A549 (cell line): ENCODE data around the gene CELF5. TPM values are rescaled to one million over a fixed set of nuclear protein-coding genes. Genes with fewer than 3 reads are reported as not detected.

Experiments
- ATAC-seq, 2 experiments: fragments of 200-7000 bp in 1 of 2; fragments of >200 bp in 1 of 2; cut with Nextera tagmentation in 1 of 2; cut with Tn5 transposase in 1 of 2; 3 replicates each; pipeline versions ENCODE4 v1.8.0 to v1.9.1; 2018 to 2020; ENCODE audit warnings: mild to moderate bottlenecking in 1 of 2, moderate library complexity in 1 of 2
- CTCF ChIA-PET: fragments of 300-600 bp; sonication (Branson Sonifier 250); formaldehyde crosslinking; extraction: SDS; loops from one replicate; lab custom pipeline; 2021; ENCODE audit warnings: antibody characterized with exemption, inconsistent platforms; lab: Yijun Ruan, JAX
- POLR2A ChIA-PET: fragments of 350-600 bp; formaldehyde crosslinking; extraction: SDS; loops from one replicate; lab custom pipeline; 2021; ENCODE audit warnings: antibody characterized with exemption, inconsistent platforms; lab: Yijun Ruan, JAX
- DNase-seq, 2 experiments: peaks; one replicate each; pipeline versions ENCODE4 v3.0.0 to v3.0.0-alpha.2; 2011 to 2016; ENCODE audit warnings: low read depth in 1 of 2, low spot score in 1 of 2
- FAIRE-seq: peaks from 2 replicates; lab custom pipeline; 2011; peaks lifted over from hg19 to GRCh38; lab: Jason Lieb, UNC
- H3K27ac ChIP-seq, 2 experiments: fragments of >200 bp; sonication (Bioruptor Twin); formaldehyde crosslinking; 3 replicates each; pipeline ENCODE4 v1.5.1; 2016 to 2017
- H3K4me1 ChIP-seq: fragments of >200 bp; sonication (Bioruptor Twin); formaldehyde crosslinking; 3 replicates; pipeline ENCODE4 v1.6.1; 2016
- H3K4me2 ChIP-seq: fragments of >200 bp; sonication (Bioruptor Twin); formaldehyde crosslinking; 3 replicates; pipeline ENCODE4 v1.6.1; 2016
- H3K4me3 ChIP-seq: fragments of >200 bp; sonication (Bioruptor Twin); formaldehyde crosslinking; 3 replicates; pipeline ENCODE4 v1.5.1; 2016
- H3K9me3 ChIP-seq: fragments of >200 bp; sonication (Bioruptor Twin); formaldehyde crosslinking; 3 replicates; pipeline ENCODE4 v1.6.1; 2016
- BCL3 ChIP-seq: fragments of >200 bp; sonication (Bioruptor Twin); formaldehyde crosslinking; IDR thresholded peaks from 3 replicates; pipeline ENCODE4 v1.6.1; 2016
- BHLHE40 ChIP-seq: IDR thresholded peaks from 2 replicates; pipeline ENCODE4 v1.6.1; 2012; ENCODE audit warnings: low read depth, low read length, inconsistent platforms
- CEBPB ChIP-seq, 2 experiments: fragments of >200 bp in 1 of 2; sonication (Bioruptor Twin) in 1 of 2; formaldehyde crosslinking in 1 of 2; IDR thresholded peaks; 2 replicates each; pipeline ENCODE4 v1.6.1; 2012 to 2016
- CTCF ChIP-seq: fragments of >200 bp; sonication (Bioruptor Twin); formaldehyde crosslinking; IDR thresholded peaks from 3 replicates; pipeline ENCODE4 v1.5.1; 2016
- E2F6 ChIP-seq: IDR thresholded peaks from 2 replicates; pipeline ENCODE4 v1.6.1; 2012; ENCODE audit warnings: low read depth, borderline replicate concordance
- EHF ChIP-seq: fragments of 250-450 bp; sonication (Bioruptor Pico); IDR thresholded peaks from 2 replicates; pipeline ENCODE4 v1.5.0; 2020; ENCODE audit warnings: mild to moderate bottlenecking
- EHMT2 ChIP-seq: fragments of 200-600 bp; sonication (generic); IDR thresholded peaks from 2 replicates; pipeline ENCODE4 v1.6.1; 2016; ENCODE audit warnings: antibody characterized with exemption, low read depth, mild to moderate bottlenecking, moderate library complexity
- EP300 ChIP-seq, 2 experiments: fragments of >200 bp; sonication (Bioruptor Twin); formaldehyde crosslinking; IDR thresholded peaks; 2 replicates in 1 of 2; 3 replicates in 1 of 2; pipeline ENCODE4 v1.6.1; 2016 to 2017
- ESRRA ChIP-seq: fragments of 150-350 bp; IDR thresholded peaks from 2 replicates; pipeline ENCODE4 v1.6.1; 2014; ENCODE audit warnings: mild to moderate bottlenecking, low read length, borderline replicate concordance
- FOSB ChIP-seq: fragments of 250-450 bp; sonication (Bioruptor Pico); IDR thresholded peaks from 2 replicates; pipeline ENCODE4 v1.5.0; 2020; ENCODE audit warnings: mild to moderate bottlenecking, moderate library complexity
- FOSL2 ChIP-seq, 2 experiments: fragments of 450-650 bp in 1 of 2; fragments of >200 bp in 1 of 2; sonication (Bioruptor Twin) in 1 of 2; formaldehyde crosslinking; IDR thresholded peaks; 2 replicates each; pipeline versions ENCODE4 v1.5.0 to v1.6.1; 2016 to 2020; ENCODE audit warnings: mild to moderate bottlenecking in 1 of 2, moderate library complexity in 1 of 2
- HEYL ChIP-seq: fragments of 250-450 bp; sonication (Bioruptor Pico); IDR thresholded peaks from 2 replicates; pipeline ENCODE4 v1.8.0; 2021; ENCODE audit warnings: mild to moderate bottlenecking, moderate library complexity
- HOXB13 ChIP-seq: fragments of 250-450 bp; sonication (Bioruptor Pico); IDR thresholded peaks from 2 replicates; pipeline ENCODE4 v1.5.0; 2020; ENCODE audit warnings: low read depth, mild to moderate bottlenecking, moderate library complexity
- JUNB ChIP-seq: fragments of >200 bp; sonication (Bioruptor Twin); formaldehyde crosslinking; IDR thresholded peaks from 2 replicates; pipeline ENCODE4 v1.6.1; 2016
- KDM5A ChIP-seq: fragments of 200-600 bp; sonication (generic); IDR thresholded peaks from 2 replicates; pipeline ENCODE4 v1.6.1; 2016; ENCODE audit warnings: antibody characterized with exemption, mild to moderate bottlenecking
- MAFK ChIP-seq: fragments of 450-650 bp; IDR thresholded peaks from 2 replicates; pipeline ENCODE4 v1.6.1; 2014; ENCODE audit not compliant: partially characterized antibody
- NPAS2 ChIP-seq: fragments of 250-450 bp; sonication (Bioruptor Pico); IDR thresholded peaks from 2 replicates; pipeline ENCODE4 v1.8.0; 2022; ENCODE audit warnings: mild to moderate bottlenecking, moderate library complexity, borderline replicate concordance
- NR3C1 ChIP-seq: fragments of >200 bp; sonication (Bioruptor Twin); formaldehyde crosslinking; IDR thresholded peaks from 3 replicates; pipeline ENCODE4 v1.6.1; 2017
- PHF8 ChIP-seq: fragments of 200-600 bp; sonication (generic); IDR thresholded peaks from 2 replicates; pipeline ENCODE4 v1.6.1; 2016; ENCODE audit warnings: low read depth, mild to moderate bottlenecking, antibody characterized with exemption, moderate library complexity, borderline replicate concordance
- POLR2AphosphoS2 ChIP-seq: conservative IDR thresholded peaks from 2 replicates; pipeline ENCODE4 v1.6.1; 2012; ENCODE audit warnings: low read length, improper control_type of control experiment, inconsistent platforms
- RARB ChIP-seq: fragments of 250-450 bp; sonication (Bioruptor Pico); IDR thresholded peaks from 2 replicates; pipeline ENCODE4 v1.8.0; 2021; ENCODE audit warnings: mild to moderate bottlenecking, moderate library complexity
- RCOR1 ChIP-seq: fragments of 150-350 bp; IDR thresholded peaks from 2 replicates; pipeline ENCODE4 v1.6.1; 2014; ENCODE audit warnings: antibody characterized with exemption, low read length, low read depth
- RFX5 ChIP-seq: fragments of 450-650 bp; IDR thresholded peaks from 2 replicates; pipeline ENCODE4 v1.7.1; 2014; ENCODE audit warnings: antibody characterized with exemption, mild to moderate bottlenecking, moderate library complexity
- RNF2 ChIP-seq: fragments of 200-600 bp; sonication (generic); IDR thresholded peaks from 2 replicates; pipeline ENCODE4 v1.6.1; 2016; ENCODE audit warnings: low read depth, mild to moderate bottlenecking, antibody characterized with exemption, moderate library complexity, borderline replicate concordance
- SMC3 ChIP-seq: fragments of >200 bp; sonication (Bioruptor Twin); formaldehyde crosslinking; IDR thresholded peaks from 3 replicates; pipeline ENCODE4 v1.6.1; 2018; ENCODE audit warnings: inconsistent platforms
- SREBF2 ChIP-seq: fragments of 450-650 bp; IDR thresholded peaks from 2 replicates; pipeline ENCODE4 v1.6.1; 2014; ENCODE audit warnings: mild to moderate bottlenecking, moderate library complexity
- ZSCAN20 ChIP-seq: fragments of 250-450 bp; sonication (Bioruptor Pico); IDR thresholded peaks from 2 replicates; pipeline ENCODE4 v1.8.0; 2022; ENCODE audit warnings: mild to moderate bottlenecking, moderate library complexity
- WGBS: methylation state at CpG from one replicate; pipeline ENCODE4 v1.1.6; 2017; ENCODE audit errors: missing lambda C conversion rate; 5-methylcytosine and 5-hydroxymethylcytosine counted together
- polyA plus RNA-seq, 4 experiments: library from polyadenylated mRNA; depleted of rRNA in 3 of 4; stranded (reverse); fragments of >200 nt; fragmentation: RNase III in 1 of 4; extraction: RNeasy Plus Mini Kit Qiagen cat#74134 plus additional on column Dnase treatment in 1 of 4; gene quantifications; 2 replicates in 3 of 4; 3 replicates in 1 of 4; pipeline ENCODE4 v1.2.3, GENCODE V29; 2011 to 2017
- TF ChIP-seq, protein P1 (sequence below): fragments of 250-450 bp; sonication (Bioruptor Pico); IDR thresholded peaks from 2 replicates; pipeline ENCODE4 v1.5.0; 2020; ENCODE audit warnings: low read depth, mild to moderate bottlenecking, moderate library complexity
- TF ChIP-seq, protein P2 (sequence below): IDR thresholded peaks from 2 replicates; pipeline ENCODE4 v1.6.1; 2012
- TF ChIP-seq, protein P3 (sequence below): fragments of 450-650 bp; IDR thresholded peaks from 2 replicates; pipeline ENCODE4 v1.6.1; 2014; ENCODE audit warnings: antibody characterized with exemption

The CELF5 gene
- polyA plus RNA-seq, 2 of the 4 experiments (the other 2 are of a cell fraction), result 0.31 to 0.61 TPM

- no peak overlapping the region for H3K4me3 ChIP-seq
- 88% methylated on average over 9 of the region's 9 CpGs for WGBS
- FAIRE-seq, result no peak
- no peak for DNase-seq
- ATAC-seq, result no peak
- H3K4me2 ChIP-seq, result peak overlapping the region; percentile 82; the same call in 2 of the 3 replicates
- peaks cover 8% of the 10 kb centered on the region; the same call in 1 of the 3 replicates for H3K4me1 ChIP-seq
- CTCF ChIA-PET, result interaction anchor here (0.8 to 2.7 kb wide), 8 partner anchors 10 to 388 kb away, joined by 3 to 11 read pairs (median 4); no protein-coding TSS in a partner anchor
- no peak overlapping the region for H3K27ac ChIP-seq
- H3K9me3 ChIP-seq, result peaks cover 6% of the 10 kb centered on the region; the same call in 2 of the 3 replicates
- no peak for TF ChIP-seq BCL3
- TF ChIP-seq MAFK, result no peak
- TF ChIP-seq, protein P1, sequence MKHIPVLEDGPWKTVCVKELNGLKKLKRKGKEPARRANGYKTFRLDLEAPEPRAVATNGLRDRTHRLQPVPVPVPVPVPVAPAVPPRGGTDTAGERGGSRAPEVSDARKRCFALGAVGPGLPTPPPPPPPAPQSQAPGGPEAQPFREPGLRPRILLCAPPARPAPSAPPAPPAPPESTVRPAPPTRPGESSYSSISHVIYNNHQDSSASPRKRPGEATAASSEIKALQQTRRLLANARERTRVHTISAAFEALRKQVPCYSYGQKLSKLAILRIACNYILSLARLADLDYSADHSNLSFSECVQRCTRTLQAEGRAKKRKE (CRISPR knock-in tag), result no peak
- TF ChIP-seq RARB (CRISPR knock-in tag), result no peak
- TF ChIP-seq HEYL (CRISPR knock-in tag), result no peak
- TF ChIP-seq E2F6, result no peak
- TF ChIP-seq RNF2, result no peak
- TF ChIP-seq CTCF, result no peak
- TF ChIP-seq SMC3, result no peak
- TF ChIP-seq KDM5A, result no peak
- no peak for TF ChIP-seq ZSCAN20 (CRISPR knock-in tag)
- no peak for TF ChIP-seq PHF8
- no peak for TF ChIP-seq NPAS2
- no peak for TF ChIP-seq BHLHE40
- TF ChIP-seq RFX5, result no peak
- TF ChIP-seq EHF (CRISPR knock-in tag), result no peak
- TF ChIP-seq EHMT2, result no peak
- no peak for TF ChIP-seq ESRRA
- TF ChIP-seq CEBPB (IDR thresholded peaks at IDR 0.05), result no peak
- POLR2A ChIA-PET, result interaction anchor here (2.4 kb wide), 1 partner anchor 10 kb away, joined by 17 read pairs; no protein-coding TSS in a partner anchor
These were observed 49.9 kb downstream of the CELF5 start for GRCh38 chr19:3274245-3274941.

GRCh38 chr19:3274942-3275582 is 50.6 kb downstream of the CELF5 start:
- DNase-seq, result peak; percentile 42 to 76
- Histone ChIP-seq H3K4me1 (peaks cover 8% of the 10 kb centered on the region; the same call in 1 of the 3 replicates), H3K4me3 (peak overlapping the region; percentile 61), H3K27ac (peak overlapping the region; percentile 71 to 92), H3K4me2 (peak overlapping the region; percentile 82)
- no peak for FAIRE-seq
- TF ChIP-seq FOSL2 (IDR thresholded peaks at IDR 0.05), result no peak
- no peak for TF ChIP-seq FOSL2 (CRISPR knock-in tag; IDR thresholded peaks at IDR 0.05)
- TF ChIP-seq NR3C1, result no peak
- no peak for TF ChIP-seq HOXB13 (CRISPR knock-in tag)
- TF ChIP-seq, protein P2, sequence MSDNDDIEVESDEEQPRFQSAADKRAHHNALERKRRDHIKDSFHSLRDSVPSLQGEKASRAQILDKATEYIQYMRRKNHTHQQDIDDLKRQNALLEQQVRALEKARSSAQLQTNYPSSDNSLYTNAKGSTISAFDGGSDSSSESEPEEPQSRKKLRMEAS, result no peak
- TF ChIP-seq FOSB (CRISPR knock-in tag), result no peak
- no peak for TF ChIP-seq JUNB
- no peak for TF ChIP-seq SREBF2
- TF ChIP-seq RCOR1, result no peak
- TF ChIP-seq POLR2AphosphoS2, result no peak
- no peak for TF ChIP-seq EP300 (IDR thresholded peaks at IDR 0.05)
- TF ChIP-seq, protein P3, sequence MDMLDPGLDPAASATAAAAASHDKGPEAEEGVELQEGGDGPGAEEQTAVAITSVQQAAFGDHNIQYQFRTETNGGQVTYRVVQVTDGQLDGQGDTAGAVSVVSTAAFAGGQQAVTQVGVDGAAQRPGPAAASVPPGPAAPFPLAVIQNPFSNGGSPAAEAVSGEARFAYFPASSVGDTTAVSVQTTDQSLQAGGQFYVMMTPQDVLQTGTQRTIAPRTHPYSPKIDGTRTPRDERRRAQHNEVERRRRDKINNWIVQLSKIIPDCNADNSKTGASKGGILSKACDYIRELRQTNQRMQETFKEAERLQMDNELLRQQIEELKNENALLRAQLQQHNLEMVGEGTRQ, result no peak
- TF ChIP-seq, all 56 proteins: peak for 0
- peaks cover 6% of the 10 kb centered on the region; the same call in 2 of the 3 replicates for H3K9me3 ChIP-seq
- CTCF ChIA-PET, result interaction anchor here (0.8 to 2.7 kb wide), 11 partner anchors 9 to 388 kb away, joined by 3 to 11 read pairs (median 4); no protein-coding TSS in a partner anchor
- POLR2A ChIA-PET, result interaction anchor here (1.6 to 2.4 kb wide), 2 partner anchors 10 to 325 kb away, joined by 5 to 17 read pairs; no protein-coding TSS in a partner anchor
- ATAC-seq, result peak; percentile 65 to 82
- WGBS, result 38% methylated on average over 8 of the region's 19 CpGs
